DOHH2 (cell line): Measurements from ENCODE around the gene B4GALT2.
A peak's percentile ranks its signal among the peaks of the same experiment; 100 is the strongest.

ENCODE experiments used
- EZH2phosphoT487 ChIP-seq: fragments of 200-600 bp; sonication (generic); IDR thresholded peaks from 2 replicates; pipeline ENCODE4 v1.6.1; 2017; ENCODE audit warnings: borderline replicate concordance, mild to moderate bottlenecking, antibody characterized with exemption, low read length, moderate library complexity, mixed read lengths
- TF ChIP-seq, protein P1 (sequence below): fragments of 200-600 bp; sonication (generic); IDR thresholded peaks from one replicate; pipeline ENCODE4 v1.5.1; 2014; ENCODE audit warnings: antibody characterized with exemption, mild to moderate bottlenecking, low read depth, low read length; ENCODE audit not compliant: poor library complexity, severe bottlenecking

DNA sequence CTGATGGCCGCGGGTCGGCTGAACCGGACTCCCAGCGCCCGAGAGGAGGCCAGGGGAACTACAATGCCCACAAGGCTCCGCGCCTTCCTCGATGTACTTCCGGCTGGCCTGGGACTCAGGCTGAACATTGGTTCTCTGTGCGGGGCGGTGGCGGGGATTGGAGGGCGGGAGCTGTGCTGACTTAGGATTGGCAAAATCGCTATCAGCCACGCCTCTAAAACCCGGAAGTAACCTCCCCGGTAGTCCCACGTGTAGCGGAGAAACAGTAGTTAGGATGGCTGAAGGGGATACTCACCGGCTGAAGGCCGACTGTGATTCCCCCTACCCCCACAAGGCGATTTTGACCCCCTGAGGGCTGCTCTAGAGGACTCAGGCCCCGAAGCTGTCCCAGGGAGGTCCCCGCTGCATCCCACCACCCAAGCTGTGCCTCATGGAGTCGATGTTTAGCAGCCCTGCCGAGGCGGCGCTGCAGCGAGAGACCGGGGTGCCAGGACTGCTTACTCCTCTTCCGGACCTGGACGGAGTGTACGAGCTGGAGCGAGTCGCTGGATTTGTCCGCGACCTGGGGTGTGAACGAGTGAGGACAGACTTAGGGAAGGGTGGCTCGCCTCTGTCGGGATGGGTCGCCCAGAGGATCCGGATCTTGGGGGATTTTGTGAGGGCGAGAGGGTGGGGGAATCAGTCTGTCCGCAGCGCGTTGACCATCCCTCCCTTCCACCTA lies 9.1 kb upstream of the B4GALT2 start, which contains the start of gene DPH2:
- no peak for TF ChIP-seq EZH2phosphoT487
- TF ChIP-seq, protein P1, sequence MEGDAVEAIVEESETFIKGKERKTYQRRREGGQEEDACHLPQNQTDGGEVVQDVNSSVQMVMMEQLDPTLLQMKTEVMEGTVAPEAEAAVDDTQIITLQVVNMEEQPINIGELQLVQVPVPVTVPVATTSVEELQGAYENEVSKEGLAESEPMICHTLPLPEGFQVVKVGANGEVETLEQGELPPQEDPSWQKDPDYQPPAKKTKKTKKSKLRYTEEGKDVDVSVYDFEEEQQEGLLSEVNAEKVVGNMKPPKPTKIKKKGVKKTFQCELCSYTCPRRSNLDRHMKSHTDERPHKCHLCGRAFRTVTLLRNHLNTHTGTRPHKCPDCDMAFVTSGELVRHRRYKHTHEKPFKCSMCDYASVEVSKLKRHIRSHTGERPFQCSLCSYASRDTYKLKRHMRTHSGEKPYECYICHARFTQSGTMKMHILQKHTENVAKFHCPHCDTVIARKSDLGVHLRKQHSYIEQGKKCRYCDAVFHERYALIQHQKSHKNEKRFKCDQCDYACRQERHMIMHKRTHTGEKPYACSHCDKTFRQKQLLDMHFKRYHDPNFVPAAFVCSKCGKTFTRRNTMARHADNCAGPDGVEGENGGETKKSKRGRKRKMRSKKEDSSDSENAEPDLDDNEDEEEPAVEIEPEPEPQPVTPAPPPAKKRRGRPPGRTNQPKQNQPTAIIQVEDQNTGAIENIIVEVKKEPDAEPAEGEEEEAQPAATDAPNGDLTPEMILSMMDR: peak; percentile 42
